GM19240 (cell line): Measurements from ENCODE around the gene SPATA1.
A peak's percentile ranks its signal among the peaks of the same experiment; 100 is the strongest.

Source experiments
- DNase-seq: peaks from one replicate; pipeline ENCODE4 v3.0.0; 2011; ENCODE audit warnings: low spot score; ENCODE audit not compliant: insufficient read length

SPATA1 gene

GRCh38 chr1:84509029-84509428 lies 2.8 kb downstream of the SPATA1 start:
- no peak for DNase-seq

GRCh38 chr1:84510165-84510564 lies 4.0 kb downstream of the SPATA1 start:
- DNase-seq = no peak

GRCh38 chr1:84510668-84511067 lies 4.5 kb downstream of the SPATA1 start:
- no peak for DNase-seq

GRCh38 chr1:84524590-84524989 lies 18.4 kb downstream of the SPATA1 start:
- DNase-seq = no peak

- no peak for DNase-seq
Observed at GRCh38 chr1:84525779-84526178, 19.6 kb downstream of the SPATA1 start.

GRCh38 chr1:84538599-84538998 lies 32.4 kb downstream of the SPATA1 start:
- no peak for DNase-seq

DNA sequence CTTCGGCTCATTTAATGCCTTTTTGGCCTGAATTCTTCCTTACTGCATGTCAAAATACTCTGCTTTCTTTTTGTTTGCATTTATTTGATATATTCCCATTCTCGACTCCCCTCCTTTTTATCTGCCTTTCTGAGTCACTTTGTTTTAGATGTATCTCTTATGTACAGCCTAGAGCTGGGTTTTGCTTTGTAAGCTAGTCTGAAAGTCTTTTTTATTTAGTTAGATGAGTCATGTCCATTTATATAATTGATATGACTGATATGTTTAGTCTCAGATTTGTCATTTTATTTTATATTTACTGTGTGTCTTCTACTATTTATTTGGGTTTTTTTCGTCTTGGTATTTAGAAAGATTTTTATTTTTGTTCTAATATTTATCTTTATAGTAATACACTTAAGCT lies 33.8 kb downstream of the SPATA1 start:
- no peak for DNase-seq

GRCh38 chr1:84540759-84541158 lies 34.6 kb downstream of the SPATA1 start:
- DNase-seq = no peak

- DNase-seq = no peak
Observed at GRCh38 chr1:84541679-84542078, 35.5 kb downstream of the SPATA1 start.

- no peak for DNase-seq
Observed at GRCh38 chr1:84550826-84551225, 44.6 kb downstream of the SPATA1 start.

DNA sequence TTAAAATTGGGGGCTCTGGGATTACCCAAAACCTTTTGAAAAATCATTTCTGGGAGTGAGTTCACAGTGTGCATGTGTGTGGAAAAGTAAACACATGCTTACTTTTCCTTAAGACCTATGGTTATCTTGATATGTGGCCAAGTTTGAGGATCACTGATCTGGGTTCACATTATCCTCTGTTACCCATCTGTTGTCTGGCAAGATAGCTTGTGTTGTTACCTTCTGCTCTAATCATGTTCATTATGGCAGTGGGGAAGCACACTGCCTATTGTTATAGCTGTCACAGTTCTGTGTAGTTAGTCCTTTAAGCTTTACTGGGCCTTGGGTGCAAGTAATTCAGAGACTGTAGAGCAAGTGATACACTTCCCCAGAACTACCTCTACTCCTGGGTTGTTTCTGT lies 63.0 kb downstream of the SPATA1 start:
- no peak for DNase-seq

- no peak for DNase-seq
Observed at GRCh38 chr1:84570436-84571149, 64.4 kb downstream of the SPATA1 start.

DNA sequence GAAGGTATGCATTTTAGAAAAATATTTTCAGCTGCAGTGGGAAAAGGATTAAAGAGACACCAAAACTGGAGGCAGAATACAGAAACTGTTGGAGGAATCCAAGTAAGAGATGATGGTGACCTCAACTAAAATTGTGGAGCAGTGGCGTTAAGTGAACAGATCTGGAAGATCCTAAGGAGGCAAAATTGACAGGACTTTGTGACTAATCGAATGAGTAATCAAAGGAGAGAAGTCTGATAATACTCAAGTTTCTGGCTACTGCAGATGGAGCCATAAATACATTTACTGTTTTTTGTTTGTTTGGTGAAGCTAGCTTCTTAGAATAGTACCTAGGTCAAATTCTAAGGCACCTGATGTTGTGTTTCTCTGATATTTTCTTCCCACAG lies 65.0 kb downstream of the SPATA1 start:
- no peak for DNase-seq

DNA sequence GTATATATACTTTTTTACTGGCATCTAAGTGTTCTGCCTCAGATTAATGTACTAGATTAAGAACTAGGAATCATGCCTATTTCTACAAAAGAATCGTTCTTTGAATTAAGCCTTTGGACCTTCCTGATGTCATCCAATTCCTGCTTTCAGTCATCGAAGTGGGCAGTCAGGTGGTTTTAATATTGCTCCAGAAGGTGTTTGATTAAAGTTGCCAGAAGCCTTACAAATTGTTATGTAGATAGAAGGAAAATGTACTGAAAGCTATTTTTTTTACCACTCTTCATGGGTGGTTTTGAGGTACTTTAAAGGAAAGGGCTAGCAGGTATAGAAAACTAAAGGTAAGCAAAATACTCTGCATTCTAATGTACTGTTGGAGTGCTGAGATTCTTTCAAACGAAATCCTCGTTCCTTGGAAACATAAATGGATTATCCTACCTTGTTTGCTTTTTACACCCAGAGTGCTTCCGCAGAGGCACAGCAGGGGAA lies 67.3 kb downstream of the SPATA1 start:
- DNase-seq = no peak

DNA sequence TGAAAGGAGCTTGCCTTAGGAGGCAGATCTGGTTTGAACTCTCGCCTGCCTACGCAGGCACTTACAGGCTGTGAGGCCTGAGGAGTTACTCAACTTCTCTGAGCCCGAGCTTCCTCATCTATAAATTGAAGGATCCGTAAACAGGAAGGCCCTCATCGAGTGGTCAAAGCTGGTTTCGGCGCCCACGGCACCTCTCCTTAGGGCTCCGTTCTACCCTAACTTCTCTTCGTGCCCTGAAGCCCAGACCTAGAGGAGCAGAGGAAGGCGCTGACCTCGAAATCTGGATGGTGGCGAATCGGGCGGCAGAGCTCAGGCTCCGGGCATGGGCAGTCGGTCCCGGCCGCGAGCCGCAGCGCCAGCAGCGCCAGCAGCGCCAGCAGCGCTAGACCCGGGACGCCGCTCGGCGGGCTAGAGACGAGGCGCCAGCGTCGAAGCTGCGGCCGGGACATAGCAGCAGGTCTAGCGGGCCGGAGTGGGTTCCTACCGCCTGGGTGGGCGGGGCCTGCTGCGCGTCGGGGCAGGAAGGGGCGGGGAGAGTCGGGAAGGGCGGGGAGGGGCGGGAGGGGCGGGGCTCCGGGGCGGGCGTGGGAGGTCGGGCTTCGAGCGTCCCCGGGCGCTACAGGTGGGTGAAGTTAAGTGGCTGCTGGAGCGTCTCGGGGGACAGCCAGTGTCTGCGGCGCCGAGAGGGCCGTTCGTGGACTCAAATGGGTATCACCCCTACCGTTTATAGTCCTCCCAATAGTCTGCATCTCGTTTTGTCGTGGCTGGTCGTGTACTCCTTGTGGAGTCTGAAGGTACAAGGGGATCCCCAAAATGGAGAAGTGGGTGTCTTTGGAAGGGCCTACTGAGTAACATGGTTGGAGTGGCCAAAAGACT lies 68.0 kb downstream of the SPATA1 start, which contains the start of gene CTBS:
Gene CTBS (minus strand): TSS at position 474 of the 876 bp plus-strand sequence. CDS start 25 bp downstream, at position 449.
- DNase-seq = peak; percentile 79

GRCh38 chr1:84574936-84575335 lies 68.8 kb downstream of the SPATA1 start:
- DNase-seq = no peak

GRCh38 chr1:84581648-84582047 lies 75.5 kb downstream of the SPATA1 start:
- no peak for DNase-seq

GRCh38 chr1:84582802-84583587 lies 76.8 kb downstream of the SPATA1 start:
- DNase-seq = no peak

DNA sequence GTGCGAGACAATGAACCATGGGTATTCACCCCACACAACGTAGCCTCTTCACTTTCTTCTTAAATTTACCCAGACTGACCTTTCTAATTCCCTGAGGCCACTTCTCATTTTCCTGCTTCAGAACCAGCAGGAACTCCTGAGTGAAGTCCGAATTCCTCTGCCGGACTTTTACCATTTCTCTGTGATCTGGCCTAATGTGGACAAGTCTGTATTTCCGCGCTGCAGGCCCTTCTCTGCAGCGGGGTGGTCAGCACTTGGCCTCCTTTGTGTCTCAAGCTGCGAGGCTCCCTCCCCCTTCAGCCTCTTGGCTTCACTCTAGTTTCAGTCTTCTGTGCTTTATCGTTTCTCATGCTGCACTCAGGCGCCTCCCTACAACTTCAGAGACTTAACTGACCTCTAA lies 77.5 kb downstream of the SPATA1 start:
- no peak for DNase-seq

GRCh38 chr1:84584126-84584525 lies 77.9 kb downstream of the SPATA1 start:
- DNase-seq = no peak

DNA sequence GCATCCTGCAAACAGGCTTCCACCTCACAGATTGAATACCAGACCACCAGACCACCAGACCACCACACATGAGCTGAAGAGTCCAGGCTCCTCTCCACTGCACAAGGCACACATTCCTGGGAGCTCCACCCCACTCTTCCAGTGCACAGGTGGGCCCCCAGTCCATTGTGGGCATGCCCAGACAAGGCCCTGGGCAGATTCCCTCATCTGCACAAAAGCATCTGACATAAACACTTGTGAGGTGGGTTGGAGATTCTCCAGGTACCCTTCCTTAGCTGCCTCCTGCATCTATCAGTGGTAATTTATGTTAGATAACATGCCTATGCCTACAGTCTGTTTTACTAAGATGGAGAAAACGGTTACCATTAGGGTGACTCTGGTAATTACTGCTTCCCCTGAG lies 79.6 kb downstream of the SPATA1 start:
- DNase-seq = no peak

GRCh38 chr1:84587099-84587498 lies 80.9 kb downstream of the SPATA1 start:
- no peak for DNase-seq
